SK-N-SH (cell line): ENCODE results near the gene TM9SF1. TPM values are rescaled to one million over a fixed set of nuclear protein-coding genes. Genes with fewer than 3 reads are reported as not detected.
A peak's percentile ranks its signal among the peaks of the same experiment; 100 is the strongest.

Experiments
- CTCF ChIA-PET: fragments of 300-600, 350-600 bp; formaldehyde crosslinking; extraction: SDS; loops from one replicate; lab custom pipeline; 2021; lab: Yijun Ruan, JAX
- POLR2A ChIA-PET: fragments of 350-600 bp; sonication (Branson Sonifier 250); formaldehyde crosslinking; extraction: SDS; loops from one replicate; lab custom pipeline; 2020; ENCODE audit warnings: antibody characterized with exemption, inconsistent platforms; lab: Yijun Ruan, JAX
- DNase-seq: peaks from one replicate; pipeline ENCODE4 v3.0.0; 2012
- H2AFZ ChIP-seq: fragments of 200-600 bp; sonication (generic); 2 replicates; pipeline ENCODE4 v1.8.1; 2016; ENCODE audit warnings: antibody characterized with exemption, mild to moderate bottlenecking, low read depth
- H3F3A ChIP-seq: fragments of 200-600 bp; sonication (generic); replicated peaks from 2 replicates; pipeline ENCODE3; 2016; ENCODE audit warnings: antibody characterized with exemption, mild to moderate bottlenecking; ENCODE audit not compliant: insufficient read depth
- H3K27ac ChIP-seq, 2 experiments: fragments of 200-500 bp in 1 of 2; fragments of 200-600 bp in 1 of 2; sonication (Bioruptor generic) in 1 of 2; sonication (generic), shearing (Covaris generic) in 1 of 2; 2 replicates each; pipeline versions ENCODE4 v1.5.1 to v1.6.1; 2014 to 2016; ENCODE audit warnings: low read depth in 2 of 2, inconsistent platforms in 1 of 2, low read length in 1 of 2, mild to moderate bottlenecking in 1 of 2, mixed read lengths in 1 of 2
- H3K27me3 ChIP-seq: fragments of 200-600 bp; sonication (generic), shearing (Covaris generic); 2 replicates; pipeline ENCODE4 v1.6.1; 2016; ENCODE audit warnings: mixed run types; ENCODE audit not compliant: insufficient read depth
- H3K36me3 ChIP-seq, 2 experiments: fragments of 200-500 bp in 1 of 2; fragments of 200-600 bp in 1 of 2; sonication (Bioruptor generic) in 1 of 2; sonication (generic) in 1 of 2; replicated peaks in 1 of 2; 2 replicates each; pipeline versions ENCODE3 to v1.5.1; 2014 to 2016; ENCODE audit warnings: low read length in 1 of 2, mild to moderate bottlenecking in 1 of 2; ENCODE audit not compliant: insufficient read depth in 2 of 2, control insufficient read depth in 1 of 2
- H3K4me1 ChIP-seq, 2 experiments: fragments of 200-500 bp in 1 of 2; fragments of 200-600 bp in 1 of 2; sonication (Bioruptor generic) in 1 of 2; sonication (generic), shearing (Covaris generic) in 1 of 2; 2 replicates each; pipeline versions ENCODE4 v1.5.1 to v1.6.1; 2014 to 2016; ENCODE audit warnings: low read depth in 1 of 2, low read length in 1 of 2, mixed run types in 1 of 2; ENCODE audit not compliant: insufficient read depth in 2 of 2, control insufficient read depth in 1 of 2
- H3K4me2 ChIP-seq: fragments of 200-600 bp; sonication (generic), shearing (Covaris generic); 2 replicates; pipeline ENCODE4 v1.6.1; 2017; ENCODE audit warnings: mixed run types
- H3K4me3 ChIP-seq, 2 experiments: fragments of 200-500 bp in 1 of 2; fragments of 200-600 bp in 1 of 2; sonication (Bioruptor generic) in 1 of 2; sonication (generic), shearing (Covaris generic) in 1 of 2; 2 replicates each; pipeline versions ENCODE4 v1.5.1 to v1.8.1; 2014 to 2016; ENCODE audit warnings: low read depth in 2 of 2, inconsistent platforms in 1 of 2, low read length in 1 of 2, mild to moderate bottlenecking in 1 of 2, mixed read lengths in 1 of 2, moderate library complexity in 1 of 2
- H3K79me2 ChIP-seq: fragments of 200-600 bp; sonication (generic); 2 replicates; pipeline ENCODE4 v1.8.1; 2017; ENCODE audit warnings: mild to moderate bottlenecking; ENCODE audit not compliant: insufficient read depth
- H3K9ac ChIP-seq: fragments of 200-600 bp; sonication (generic); 2 replicates; pipeline ENCODE4 v1.6.1; 2017; ENCODE audit warnings: mixed run types
- H3K9me2 ChIP-seq: fragments of 200-600 bp; sonication (generic); 2 replicates; pipeline ENCODE4 v1.6.1; 2017; ENCODE audit warnings: mixed run types
- H3K9me3 ChIP-seq: fragments of 200-600 bp; sonication (generic); 2 replicates; pipeline ENCODE4 v1.6.1; 2017; ENCODE audit warnings: mixed run types, mild to moderate bottlenecking, moderate library complexity
- H4K20me1 ChIP-seq: fragments of 200-600 bp; sonication (generic); 2 replicates; pipeline ENCODE4 v1.6.1; 2017; ENCODE audit warnings: mild to moderate bottlenecking, mixed run types; ENCODE audit not compliant: insufficient read depth
- ELF1 ChIP-seq: IDR thresholded peaks from 2 replicates; pipeline ENCODE4 v1.4.0; 2012
- EZH2phosphoT487 ChIP-seq: fragments of 200-600 bp; sonication (generic); IDR thresholded peaks from 2 replicates; pipeline ENCODE4 v1.6.1; 2017; ENCODE audit warnings: low read depth, mixed run types, mild to moderate bottlenecking, antibody characterized with exemption, moderate library complexity, borderline replicate concordance
- GABPA ChIP-seq: IDR thresholded peaks from 2 replicates; pipeline ENCODE4 v1.4.0; 2012; ENCODE audit warnings: low read depth, mild to moderate bottlenecking
- GATA2 ChIP-seq: sonication (generic); formaldehyde crosslinking; IDR thresholded peaks from 2 replicates; pipeline ENCODE4 v1.5.0; 2020; ENCODE audit warnings: mild to moderate bottlenecking, missing genetic modification reagents
- JUND ChIP-seq: IDR thresholded peaks from 2 replicates; pipeline ENCODE4 v1.4.0; 2012
- NRF1 ChIP-seq: IDR thresholded peaks from 2 replicates; pipeline ENCODE4 v1.6.1; 2012; ENCODE audit warnings: low read depth, mild to moderate bottlenecking, low read length
- PBX3 ChIP-seq: IDR thresholded peaks from 2 replicates; pipeline ENCODE4; 2012
- POLR2AphosphoS5 ChIP-seq: IDR thresholded peaks from 2 replicates; pipeline ENCODE4 v1.6.1; 2012; ENCODE audit warnings: low read depth, low read length
- RCOR1 ChIP-seq: fragments of 150-350 bp; IDR thresholded peaks from 2 replicates; pipeline ENCODE4 v1.6.1; 2017; ENCODE audit warnings: antibody characterized with exemption, low read length
- RFX5 ChIP-seq: IDR thresholded peaks from 2 replicates; pipeline ENCODE4 v1.6.1; 2012; ENCODE audit warnings: mild to moderate bottlenecking, improper control_type of control experiment, low read length
- SIN3A ChIP-seq: IDR thresholded peaks from 2 replicates; pipeline ENCODE4 v1.6.1; 2012; ENCODE audit warnings: low read depth, mild to moderate bottlenecking, low read length, moderate library complexity, borderline replicate concordance
- SMC3 ChIP-seq: IDR thresholded peaks from 2 replicates; pipeline ENCODE4 v1.6.1; 2012; ENCODE audit warnings: low read depth, low read length, improper control_type of control experiment
- TCF12 ChIP-seq: IDR thresholded peaks from 2 replicates; pipeline ENCODE4 v1.4.0; 2012
- TEAD4 ChIP-seq: IDR thresholded peaks from 2 replicates; pipeline ENCODE4 v1.4.0; 2012; ENCODE audit warnings: mild to moderate bottlenecking, borderline replicate concordance; ENCODE audit not compliant: insufficient read depth
- YY1 ChIP-seq: IDR thresholded peaks from 2 replicates; pipeline ENCODE4 v1.4.0; 2012; ENCODE audit warnings: low read depth, mild to moderate bottlenecking
- ZBTB33 ChIP-seq: IDR thresholded peaks from 2 replicates; pipeline ENCODE4 v1.4.0; 2012; ENCODE audit warnings: low read depth, borderline replicate concordance
- WGBS: methylation state at CpG from one replicate; pipeline ENCODE4 v1.1.6; 2017; ENCODE audit warnings: low lambda C conversion rate; 5-methylcytosine and 5-hydroxymethylcytosine counted together
- polyA plus RNA-seq, 3 experiments: library from polyadenylated mRNA; depleted of rRNA; stranded (reverse); fragments of >200 nt; gene quantifications; 2 replicates each; pipeline ENCODE4 v1.2.3, GENCODE V29; 2012
- TF ChIP-seq, protein P1 (sequence below): fragments of 200-600 bp; sonication (generic); IDR thresholded peaks from 2 replicates; pipeline ENCODE4 v1.6.1; 2017; ENCODE audit warnings: antibody characterized with exemption, mild to moderate bottlenecking, moderate library complexity
- TF ChIP-seq, protein P2 (sequence below): fragments of 150-350 bp; IDR thresholded peaks from 2 replicates; pipeline ENCODE4 v1.6.1; 2016; ENCODE audit warnings: mild to moderate bottlenecking, low read depth, low read length
- TF ChIP-seq, protein P3 (sequence below): fragments of 150-350 bp; IDR thresholded peaks from 2 replicates; pipeline ENCODE4 v1.6.1; 2017; ENCODE audit warnings: antibody characterized with exemption, low read length, low read depth, borderline replicate concordance
- TF ChIP-seq, protein P4 (sequence below): IDR thresholded peaks from 2 replicates; pipeline ENCODE4 v1.4.0; 2012; ENCODE audit warnings: low read depth, borderline replicate concordance

TM9SF1 gene
- polyA plus RNA-seq, 1 of the 3 experiments (the other 2 are of a cell fraction) = 48.7 TPM

- peaks cover 9 to 17% of the 10 kb centered on the region in 2 experiments; a peak in 3 of 4 replicates for H3K4me1 ChIP-seq
- POLR2A ChIA-PET = interaction anchor here (0.8 to 1.2 kb wide), 4 partner anchors 20 to 221 kb away, joined by 3 to 9 read pairs (median 4); partner anchors contain the start of genes RABGGTA, TINF2 and TM9SF1
- peaks cover 59% of the 10 kb centered on the region for H3K79me2 ChIP-seq
- H4K20me1 ChIP-seq = peaks cover 3% of the 10 kb centered on the region; the same call in 1 of the 2 replicates
- H3F3A ChIP-seq = peaks cover 26% of the 10 kb centered on the region
- peak within 1 kb of the TSS; percentile 67 for H2AFZ ChIP-seq
- 2% methylated on average over 37 of the region's 40 CpGs for WGBS
- peak within 1 kb of the TSS; percentile 78 for H3K4me2 ChIP-seq
- no peaks in the 10 kb centered on the region for H3K9me2 ChIP-seq
- H3K9me3 ChIP-seq = no peaks in the 10 kb centered on the region
- H3K9ac ChIP-seq = peak within 1 kb of the TSS; percentile 75
- H3K36me3 ChIP-seq = peaks cover 10 to 31% of the 10 kb centered on the region in 2 experiments
- H3K27ac ChIP-seq = peak within 1 kb of the TSS; percentile 71 to 88
- DNase-seq = peak; percentile 86
- peak within 1 kb of the TSS; percentile 73 to 82 for H3K4me3 ChIP-seq
- H3K27me3 ChIP-seq = no peaks in the 10 kb centered on the region
- CTCF ChIA-PET = interaction anchor here (0.7 to 3.8 kb wide), 18 partner anchors 8 to 125 kb away, joined by 3 to 20 read pairs (median 4); partner anchors contain the start of genes IRF9, NOP9, TINF2 and TM9SF1
- TF ChIP-seq NRF1 (no peak), ZBTB33 (no peak), TEAD4 (no peak), JUND (peak; percentile 35; the same call in 1 of the 2 replicates), POLR2AphosphoS5 (peak; percentile 89), RFX5 (no peak), GATA2 (no peak), EZH2phosphoT487 (no peak), YY1 (peak; percentile 85), SMC3 (peak; percentile 39), ELF1 (peak; percentile 39; the same call in 1 of the 2 replicates), GABPA (no peak), TCF12 (0 out of 2 replicates have a peak, but pooled peaks have one; percentile 5), PBX3 (0 out of 2 replicates have a peak, but pooled peaks have one; percentile 33), SIN3A (peak; percentile 96), RCOR1 (peak; percentile 36; the same call in 1 of the 2 replicates)
- TF ChIP-seq, protein P1, sequence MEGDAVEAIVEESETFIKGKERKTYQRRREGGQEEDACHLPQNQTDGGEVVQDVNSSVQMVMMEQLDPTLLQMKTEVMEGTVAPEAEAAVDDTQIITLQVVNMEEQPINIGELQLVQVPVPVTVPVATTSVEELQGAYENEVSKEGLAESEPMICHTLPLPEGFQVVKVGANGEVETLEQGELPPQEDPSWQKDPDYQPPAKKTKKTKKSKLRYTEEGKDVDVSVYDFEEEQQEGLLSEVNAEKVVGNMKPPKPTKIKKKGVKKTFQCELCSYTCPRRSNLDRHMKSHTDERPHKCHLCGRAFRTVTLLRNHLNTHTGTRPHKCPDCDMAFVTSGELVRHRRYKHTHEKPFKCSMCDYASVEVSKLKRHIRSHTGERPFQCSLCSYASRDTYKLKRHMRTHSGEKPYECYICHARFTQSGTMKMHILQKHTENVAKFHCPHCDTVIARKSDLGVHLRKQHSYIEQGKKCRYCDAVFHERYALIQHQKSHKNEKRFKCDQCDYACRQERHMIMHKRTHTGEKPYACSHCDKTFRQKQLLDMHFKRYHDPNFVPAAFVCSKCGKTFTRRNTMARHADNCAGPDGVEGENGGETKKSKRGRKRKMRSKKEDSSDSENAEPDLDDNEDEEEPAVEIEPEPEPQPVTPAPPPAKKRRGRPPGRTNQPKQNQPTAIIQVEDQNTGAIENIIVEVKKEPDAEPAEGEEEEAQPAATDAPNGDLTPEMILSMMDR = peak; percentile 70
- TF ChIP-seq, protein P2, sequence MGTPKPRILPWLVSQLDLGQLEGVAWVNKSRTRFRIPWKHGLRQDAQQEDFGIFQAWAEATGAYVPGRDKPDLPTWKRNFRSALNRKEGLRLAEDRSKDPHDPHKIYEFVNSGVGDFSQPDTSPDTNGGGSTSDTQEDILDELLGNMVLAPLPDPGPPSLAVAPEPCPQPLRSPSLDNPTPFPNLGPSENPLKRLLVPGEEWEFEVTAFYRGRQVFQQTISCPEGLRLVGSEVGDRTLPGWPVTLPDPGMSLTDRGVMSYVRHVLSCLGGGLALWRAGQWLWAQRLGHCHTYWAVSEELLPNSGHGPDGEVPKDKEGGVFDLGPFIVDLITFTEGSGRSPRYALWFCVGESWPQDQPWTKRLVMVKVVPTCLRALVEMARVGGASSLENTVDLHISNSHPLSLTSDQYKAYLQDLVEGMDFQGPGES = no peak
- TF ChIP-seq, protein P3, sequence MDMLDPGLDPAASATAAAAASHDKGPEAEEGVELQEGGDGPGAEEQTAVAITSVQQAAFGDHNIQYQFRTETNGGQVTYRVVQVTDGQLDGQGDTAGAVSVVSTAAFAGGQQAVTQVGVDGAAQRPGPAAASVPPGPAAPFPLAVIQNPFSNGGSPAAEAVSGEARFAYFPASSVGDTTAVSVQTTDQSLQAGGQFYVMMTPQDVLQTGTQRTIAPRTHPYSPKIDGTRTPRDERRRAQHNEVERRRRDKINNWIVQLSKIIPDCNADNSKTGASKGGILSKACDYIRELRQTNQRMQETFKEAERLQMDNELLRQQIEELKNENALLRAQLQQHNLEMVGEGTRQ = no peak
- TF ChIP-seq, protein P4, sequence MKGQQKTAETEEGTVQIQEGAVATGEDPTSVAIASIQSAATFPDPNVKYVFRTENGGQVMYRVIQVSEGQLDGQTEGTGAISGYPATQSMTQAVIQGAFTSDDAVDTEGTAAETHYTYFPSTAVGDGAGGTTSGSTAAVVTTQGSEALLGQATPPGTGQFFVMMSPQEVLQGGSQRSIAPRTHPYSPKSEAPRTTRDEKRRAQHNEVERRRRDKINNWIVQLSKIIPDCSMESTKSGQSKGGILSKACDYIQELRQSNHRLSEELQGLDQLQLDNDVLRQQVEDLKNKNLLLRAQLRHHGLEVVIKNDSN = no peak; the same call in 1 of the 2 replicates
Measured at GRCh38 chr14:24215495-24216344, 20.5 kb upstream of the TM9SF1 start, which contains the start of gene MDP1. TSS of gene MDP1 (minus strand) at chr14:24216066. CDS start at chr14:24215955, 111 bp downstream.
